HepG2 (cell line): ENCODE results near the gene CLIC1. TPM values are rescaled to one million over a fixed set of nuclear protein-coding genes. Genes with fewer than 3 reads are reported as not detected.

Experiments
- ATF3 ChIP-seq: sonication (generic); formaldehyde crosslinking; IDR thresholded peaks from 2 replicates; pipeline ENCODE4 v1.4.0; 2020; ENCODE audit warnings: missing genetic modification reagents
- FOXP4 ChIP-seq: sonication (generic); formaldehyde crosslinking; IDR thresholded peaks from 2 replicates; pipeline ENCODE4 v1.4.0; 2020; ENCODE audit warnings: missing genetic modification reagents
- HMG20A ChIP-seq: IDR thresholded peaks from 2 replicates; pipeline ENCODE4 v1.6.1; 2016; ENCODE audit warnings: borderline replicate concordance
- HNF1A ChIP-seq, 2 experiments: sonication (generic) in 1 of 2; formaldehyde crosslinking in 1 of 2; IDR thresholded peaks; 2 replicates each; pipeline versions ENCODE4 v1.4.0 to v1.6.1; 2016 to 2020; ENCODE audit warnings: borderline replicate concordance in 1 of 2, low read depth in 1 of 2, mild to moderate bottlenecking in 1 of 2, missing genetic modification reagents in 1 of 2
- MAZ ChIP-seq, 2 experiments: sonication (generic) in 1 of 2; formaldehyde crosslinking in 1 of 2; IDR thresholded peaks; 2 replicates each; pipeline versions ENCODE4 v1.5.0 to v1.6.1; 2012 to 2020; ENCODE audit warnings: low read depth in 2 of 2, mild to moderate bottlenecking in 2 of 2, borderline replicate concordance in 1 of 2, improper control_type of control experiment in 1 of 2, low read length in 1 of 2, missing genetic modification reagents in 1 of 2, moderate library complexity in 1 of 2
- NFKBIZ ChIP-seq: IDR thresholded peaks from 2 replicates; pipeline ENCODE4 v1.6.1; 2018; ENCODE audit warnings: missing genetic modification reagents, missing compliant biosample characterization
- SAP130 ChIP-seq: IDR thresholded peaks from 2 replicates; pipeline ENCODE4 v1.6.1; 2016; ENCODE audit warnings: low read depth
- TERF1 ChIP-seq: sonication (generic); formaldehyde crosslinking; IDR thresholded peaks from 2 replicates; pipeline ENCODE4 v1.8.0; 2022; ENCODE audit warnings: mild to moderate bottlenecking, missing genetic modification reagents, moderate library complexity
- XRCC5 ChIP-seq: fragments of 200-400 bp; formaldehyde crosslinking; optimal IDR thresholded peaks from 2 replicates; pipeline ENCODE3; 2017; ENCODE audit warnings: mild to moderate bottlenecking, low read length
- ZBTB20 ChIP-seq: sonication (generic); formaldehyde crosslinking; IDR thresholded peaks from 2 replicates; pipeline ENCODE4 v1.8.1; 2023; ENCODE audit warnings: missing genetic modification reagents, low read depth, mild to moderate bottlenecking, borderline replicate concordance
- ZBTB25 ChIP-seq: IDR thresholded peaks from 2 replicates; pipeline ENCODE4 v1.6.1; 2018; ENCODE audit warnings: missing genetic modification reagents
- ZBTB38 ChIP-seq: sonication (generic); formaldehyde crosslinking; IDR thresholded peaks from 2 replicates; pipeline ENCODE4 v1.5.1; 2020; ENCODE audit warnings: mild to moderate bottlenecking, missing genetic modification reagents
- ZIK1 ChIP-seq: sonication (generic); formaldehyde crosslinking; IDR thresholded peaks from 2 replicates; pipeline ENCODE4 v1.5.0; 2020; ENCODE audit warnings: mild to moderate bottlenecking, low read depth, missing genetic modification reagents, borderline replicate concordance
- polyA plus RNA-seq, 8 experiments: library from polyadenylated mRNA; depleted of rRNA in 3 of 8; stranded (reverse) in 7 of 8; unstranded in 1 of 8; fragments of >200 nt; fragmentation: Illumina TruSeq in 4 of 8; extraction: Trizol in 4 of 8; gene quantifications; 2 replicates each; pipeline versions ENCODE4 v1.2.1 to v1.2.3, GENCODE V29; 2011 to 2016; ENCODE audit warnings: low read depth in 4 of 8, missing spikeins in 1 of 8, mixed read lengths in 1 of 8; ENCODE audit not compliant: insufficient read depth in 1 of 8
- total RNA-seq, 5 experiments: library from RNA; depleted of rRNA; stranded (reverse); fragments of >200 nt; fragmentation: Illumina TruSeq; extraction: Trizol; gene quantifications; 2 replicates each; pipeline ENCODE4 v1.2.3, GENCODE V29; 2016; ENCODE audit warnings: low read depth in 1 of 5

The CLIC1 gene
- total and polyA plus RNA-seq, 2 of the 13 experiments (the other 11 are each of a cell fraction or from before 2014, with no cell fraction given): 602 to 891 TPM

- TF ChIP-seq HNF1A (IDR thresholded peaks at IDR 0.05; ENCODE audit: low read depth) (no peak), HNF1A (CRISPR knock-in tag; IDR thresholded peaks at IDR 0.05; ENCODE audit: borderline replicate concordance) (0 out of 2 replicates have a peak, but pooled peaks have one; percentile 17), ZIK1 (CRISPR knock-in tag) (no peak), MAZ (IDR thresholded peaks at IDR 0.05; ENCODE audit: borderline replicate concordance, low read depth, low read length) (no peak), MAZ (CRISPR knock-in tag; IDR thresholded peaks at IDR 0.05; ENCODE audit: low read depth) (peak; percentile 89), ZBTB38 (CRISPR knock-in tag) (peak; percentile 65; the same call in 1 of the 2 replicates), ZBTB20 (CRISPR knock-in tag) (no peak), ATF3 (CRISPR knock-in tag) (0 out of 2 replicates have a peak, but pooled peaks have one; percentile 15), TERF1 (CRISPR knock-in tag) (no peak), SAP130 (CRISPR knock-in tag) (peak; percentile 76), NFKBIZ (CRISPR knock-in tag) (0 out of 2 replicates have a peak, but pooled peaks have one; percentile 42), FOXP4 (0 out of 2 replicates have a peak, but pooled peaks have one; percentile 19), XRCC5 (peak; percentile 79), HMG20A (CRISPR knock-in tag) (peak; percentile 46; the same call in 1 of the 2 replicates), ZBTB25 (CRISPR knock-in tag) (peak; percentile 61; the same call in 1 of the 2 replicates)
Measured at GRCh38 chr6:31769684-31770371, 33.5 kb upstream of the CLIC1 start (continued).
